GM12865 (cell line): Measurements from ENCODE around the gene ANKRD44.
"Not testable (repeated sequence)": the region's sequence is repeated elsewhere in the genome, so short reads cannot be mapped to it uniquely, and the experiment has no call there.

Source experiments
- DNase-seq: peaks from one replicate; pipeline ENCODE4 v3.0.0; 2010; ENCODE audit warnings: low read depth
- H3K4me3 ChIP-seq: 2 replicates; pipeline ENCODE4 v1.5.1; 2011; ENCODE audit warnings: mild to moderate bottlenecking, low read depth, low read length, control low read depth
- CTCF ChIP-seq: IDR thresholded peaks from 2 replicates; pipeline ENCODE4 v1.5.1; 2011; ENCODE audit warnings: low read length, control low read depth, low read depth, inconsistent platforms; ENCODE audit not compliant: insufficient read depth; ENCODE audit errors: missing control alignments

Gene ANKRD44

GRCh38 chr2:197033222-197033621, 277.4 kb downstream of the ANKRD44 start:
- TF ChIP-seq CTCF: no peak
- DNase-seq: no peak
- H3K4me3 ChIP-seq: no peak overlapping the region

- TF ChIP-seq CTCF: no peak
- no peak for DNase-seq
- H3K4me3 ChIP-seq: no peak overlapping the region
Measured at GRCh38 chr2:197031803-197032202, 278.8 kb downstream of the ANKRD44 start.

- TF ChIP-seq CTCF: no peak
- DNase-seq: no peak
- H3K4me3 ChIP-seq: no peak overlapping the region
Measured at GRCh38 chr2:197030090-197030489, 280.5 kb downstream of the ANKRD44 start.

- no peak for DNase-seq
- TF ChIP-seq CTCF: no peak
- H3K4me3 ChIP-seq: no peak overlapping the region
Measured at GRCh38 chr2:197028633-197029032, 281.9 kb downstream of the ANKRD44 start.

GRCh38 chr2:197028230-197028629, 282.4 kb downstream of the ANKRD44 start:
- no peak for DNase-seq
- no peak overlapping the region for H3K4me3 ChIP-seq
- TF ChIP-seq CTCF: no peak

GRCh38 chr2:197024206-197024605, 286.4 kb downstream of the ANKRD44 start:
- no peak for TF ChIP-seq CTCF
- DNase-seq: no peak
- H3K4me3 ChIP-seq: no peak overlapping the region

- not testable (repeated sequence) for DNase-seq, H3K4me3 ChIP-seq
Measured at GRCh38 chr2:197020921-197021320, 289.7 kb downstream of the ANKRD44 start.
